SHP77 treated with DMSO at 0.1 percent for 48 hours (cell line): ENCODE measurements around the gene CDHR5.
"Not testable (repeated sequence)": the region's sequence is repeated elsewhere in the genome, so short reads cannot be mapped to it uniquely, and the experiment has no call there.

ENCODE experiments used
- DNase-seq: peaks from one replicate; lab custom pipeline; 2025; lab: John Stamatoyannopoulos, UW

CDHR5 gene

GRCh38 chr11:624705-625635 is at the start of gene CDHR5:
Gene CDHR5 (minus strand): TSS chr11:624955. CDS start chr11:624902, 53 bp downstream.
- DNase-seq = no peak

- DNase-seq = no peak
Measured at GRCh38 chr11:674406-674805, 49.7 kb upstream of the CDHR5 start.

GRCh38 chr11:673866-674265 is 49.1 kb upstream of the CDHR5 start:
- DNase-seq = no peak

- DNase-seq = no peak
Measured at GRCh38 chr11:665704-666281, 41.0 kb upstream of the CDHR5 start.

GRCh38 chr11:665062-665703 is 40.4 kb upstream of the CDHR5 start:
- DNase-seq = no peak

- DNase-seq = no peak
Measured at GRCh38 chr11:662689-663274, 38.0 kb upstream of the CDHR5 start.

GRCh38 chr11:660681-661444 is 36.1 kb upstream of the CDHR5 start:
- no peak for DNase-seq

GRCh38 chr11:660281-660680 is 35.5 kb upstream of the CDHR5 start:
- DNase-seq = no peak

- no peak for DNase-seq
Measured at GRCh38 chr11:659532-660085, 34.9 kb upstream of the CDHR5 start.

GRCh38 chr11:657691-658126 is 33.0 kb upstream of the CDHR5 start:
- DNase-seq = no peak

GRCh38 chr11:656866-657265 is 32.1 kb upstream of the CDHR5 start:
- no peak for DNase-seq

- no peak for DNase-seq
Measured at GRCh38 chr11:656426-656825, 31.7 kb upstream of the CDHR5 start.

- no peak for DNase-seq
Measured at GRCh38 chr11:655036-655726, 30.4 kb upstream of the CDHR5 start.

GRCh38 chr11:654444-654843 is 29.7 kb upstream of the CDHR5 start:
- not testable (repeated sequence) for DNase-seq

- DNase-seq = no peak
Measured at GRCh38 chr11:653837-654236, 29.1 kb upstream of the CDHR5 start.

GRCh38 chr11:653136-653535 is 28.4 kb upstream of the CDHR5 start:
- DNase-seq = not testable (repeated sequence)

GRCh38 chr11:650482-650881 is 25.7 kb upstream of the CDHR5 start:
- DNase-seq = no peak

GRCh38 chr11:647672-648158 is 23.0 kb upstream of the CDHR5 start:
- DNase-seq = not testable (repeated sequence)

- DNase-seq = no peak
Measured at GRCh38 chr11:646214-646613, 21.5 kb upstream of the CDHR5 start.

- no peak for DNase-seq
Measured at GRCh38 chr11:645536-645935, 20.8 kb upstream of the CDHR5 start.
